Chondrocyte (in vitro differentiated cells): Measurements from ENCODE around the gene MRPL32. TPM values are rescaled to one million over a fixed set of nuclear protein-coding genes. Genes with fewer than 3 reads are reported as not detected.

Source experiments
- DNase-seq: peaks from one replicate; pipeline ENCODE4 v3.0.0; 2021; ENCODE audit warnings: mixed read lengths, low spot score
- H3K27ac Mint-ChIP-seq: one replicate; pipeline ENCODE4 v1.8.0; 2021; ENCODE audit warnings: mild to moderate bottlenecking, moderate library complexity, mixed read lengths; ENCODE audit not compliant: unreplicated experiment
- H3K27me3 Mint-ChIP-seq: 2 replicates; pipeline ENCODE4 v1.8.0; 2021; ENCODE audit warnings: low read depth, mixed read lengths
- H3K36me3 Mint-ChIP-seq: 2 replicates; pipeline ENCODE4 v1.8.0; 2021; ENCODE audit warnings: low read depth, mixed read lengths
- H3K4me1 Mint-ChIP-seq: 2 replicates; pipeline ENCODE4 v1.8.0; 2021; ENCODE audit warnings: low read depth, mild to moderate bottlenecking, mixed read lengths
- H3K4me3 Mint-ChIP-seq: one replicate; pipeline ENCODE4 v1.8.0; 2021; ENCODE audit warnings: mild to moderate bottlenecking, moderate library complexity, mixed read lengths; ENCODE audit not compliant: unreplicated experiment
- H3K9me3 Mint-ChIP-seq: 2 replicates; pipeline ENCODE4 v1.8.0; 2021; ENCODE audit warnings: low read depth, mixed read lengths
- total RNA-seq: library from RNA; stranded (reverse); gene quantifications from 3 replicates; pipeline ENCODE4 v1.2.1, GENCODE V29; 2021
- TF ChIP-seq, protein P1 (sequence below): fragments of 200-600 bp; sonication (generic); IDR thresholded peaks from 2 replicates; pipeline ENCODE4 v1.5.0; 2021; ENCODE audit warnings: antibody characterized with exemption, mild to moderate bottlenecking, moderate library complexity

MRPL32 gene
- total RNA-seq, 1 donor from 2014 or later: 35.9 TPM

DNA sequence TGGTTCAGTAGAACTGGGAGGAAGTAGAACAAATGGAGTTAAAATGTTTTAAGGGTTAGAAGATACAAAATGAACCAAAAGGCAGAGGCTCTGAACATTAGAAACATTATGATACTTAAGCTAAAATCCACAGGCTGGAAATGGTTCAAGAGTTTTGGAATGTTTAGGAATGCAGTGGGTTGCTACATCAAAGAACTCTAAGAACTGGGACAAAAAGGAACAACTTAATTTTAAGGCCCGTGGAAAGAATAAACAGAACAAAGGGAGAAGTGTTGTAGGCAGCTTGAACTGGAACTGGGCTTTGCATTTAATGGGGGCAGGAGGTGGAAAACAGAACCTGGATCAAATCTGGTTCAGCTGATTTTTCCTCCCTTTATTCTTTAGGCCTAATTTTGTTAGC is 16.8 kb upstream of the MRPL32 start:
- Mint-ChIP-seq H3K9me3 (no peaks in the 10 kb centered on the region), H3K36me3 (peaks cover 22% of the 10 kb centered on the region), H3K4me3 (no peak overlapping the region), H3K27me3 (no peaks in the 10 kb centered on the region), H3K4me1 (peaks cover 48% of the 10 kb centered on the region), H3K27ac (peak overlapping the region; percentile 71)
- DNase-seq: no peak
- TF ChIP-seq, protein P1, sequence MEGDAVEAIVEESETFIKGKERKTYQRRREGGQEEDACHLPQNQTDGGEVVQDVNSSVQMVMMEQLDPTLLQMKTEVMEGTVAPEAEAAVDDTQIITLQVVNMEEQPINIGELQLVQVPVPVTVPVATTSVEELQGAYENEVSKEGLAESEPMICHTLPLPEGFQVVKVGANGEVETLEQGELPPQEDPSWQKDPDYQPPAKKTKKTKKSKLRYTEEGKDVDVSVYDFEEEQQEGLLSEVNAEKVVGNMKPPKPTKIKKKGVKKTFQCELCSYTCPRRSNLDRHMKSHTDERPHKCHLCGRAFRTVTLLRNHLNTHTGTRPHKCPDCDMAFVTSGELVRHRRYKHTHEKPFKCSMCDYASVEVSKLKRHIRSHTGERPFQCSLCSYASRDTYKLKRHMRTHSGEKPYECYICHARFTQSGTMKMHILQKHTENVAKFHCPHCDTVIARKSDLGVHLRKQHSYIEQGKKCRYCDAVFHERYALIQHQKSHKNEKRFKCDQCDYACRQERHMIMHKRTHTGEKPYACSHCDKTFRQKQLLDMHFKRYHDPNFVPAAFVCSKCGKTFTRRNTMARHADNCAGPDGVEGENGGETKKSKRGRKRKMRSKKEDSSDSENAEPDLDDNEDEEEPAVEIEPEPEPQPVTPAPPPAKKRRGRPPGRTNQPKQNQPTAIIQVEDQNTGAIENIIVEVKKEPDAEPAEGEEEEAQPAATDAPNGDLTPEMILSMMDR: no peak

DNA sequence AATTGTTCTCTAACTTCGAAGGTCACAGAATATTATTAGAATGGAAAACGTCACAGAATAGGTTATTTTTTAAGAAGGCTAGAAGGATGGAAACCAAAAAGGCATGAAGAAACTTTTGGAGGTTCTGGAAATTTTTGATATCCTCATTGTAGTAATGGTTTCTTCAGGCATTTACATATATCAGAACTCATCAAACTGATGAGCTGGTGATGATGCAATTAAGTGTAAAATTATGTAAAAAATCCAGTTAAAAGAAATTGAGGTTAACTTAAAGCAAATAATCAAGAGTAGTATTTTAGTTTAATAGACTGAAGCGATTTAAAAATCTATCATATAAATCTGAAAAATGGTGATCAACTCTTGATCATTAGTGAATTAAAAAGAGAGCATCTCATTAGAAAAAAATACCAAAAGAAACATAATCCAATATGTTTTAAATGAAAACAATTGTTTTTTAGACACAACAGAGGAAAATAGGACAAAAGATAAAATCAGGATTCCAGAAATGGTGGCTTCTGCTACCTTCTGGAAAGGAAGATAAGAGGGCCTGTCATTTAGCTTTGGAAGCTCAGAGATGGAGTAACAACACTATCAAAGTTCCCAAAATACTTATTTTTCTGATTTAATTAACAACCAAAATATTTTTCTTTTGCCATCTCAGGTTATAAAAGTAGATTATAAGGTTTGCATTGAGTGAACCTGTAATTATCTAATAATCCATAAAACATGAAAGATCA is 10.0 kb upstream of the MRPL32 start:
- H3K27ac Mint-ChIP-seq: no peak overlapping the region
- peaks cover 10% of the 10 kb centered on the region for H3K4me1 Mint-ChIP-seq
- TF ChIP-seq, protein P1: no peak
- no peaks in the 10 kb centered on the region for H3K9me3 Mint-ChIP-seq
- no peaks in the 10 kb centered on the region for H3K27me3 Mint-ChIP-seq
- H3K36me3 Mint-ChIP-seq: peaks cover 41% of the 10 kb centered on the region
- H3K4me3 Mint-ChIP-seq: no peak overlapping the region
- DNase-seq: no peak

DNA sequence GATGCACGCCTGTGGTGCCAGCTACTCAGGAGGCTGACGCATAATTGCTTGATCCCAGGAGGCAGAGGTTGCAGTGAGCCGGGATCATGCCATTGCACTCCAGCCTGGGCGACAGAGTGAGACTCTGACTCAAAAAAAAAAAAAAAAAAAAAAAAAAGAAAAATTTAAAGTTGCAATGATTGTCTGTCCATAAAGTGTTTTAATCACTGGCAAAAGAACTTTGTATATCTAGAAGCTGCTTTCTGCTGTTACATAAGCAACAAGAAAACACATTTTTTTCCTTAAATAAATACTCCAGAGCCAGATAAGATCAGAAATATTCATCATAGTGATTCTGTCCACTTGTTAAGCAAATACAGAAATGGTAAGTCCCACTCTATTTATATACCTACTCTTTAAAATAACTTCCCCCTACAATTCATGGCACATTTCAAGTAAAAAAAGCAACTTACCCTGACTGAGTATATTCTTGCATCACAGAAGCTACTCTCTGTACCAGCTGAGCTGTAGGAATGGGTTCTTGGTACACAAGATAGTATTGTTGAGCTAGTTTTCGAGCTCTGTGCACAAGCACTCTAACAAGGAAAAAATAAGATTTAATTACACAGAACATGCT is 7.8 kb upstream of the MRPL32 start:
- H3K9me3 Mint-ChIP-seq: no peaks in the 10 kb centered on the region
- H3K27me3 Mint-ChIP-seq: no peaks in the 10 kb centered on the region
- no peak for DNase-seq
- H3K36me3 Mint-ChIP-seq: peaks cover 35% of the 10 kb centered on the region
- peak overlapping the region; percentile 10 for H3K27ac Mint-ChIP-seq
- H3K4me1 Mint-ChIP-seq: peaks cover 15% of the 10 kb centered on the region
- no peak overlapping the region for H3K4me3 Mint-ChIP-seq
- TF ChIP-seq, protein P1: no peak

DNA sequence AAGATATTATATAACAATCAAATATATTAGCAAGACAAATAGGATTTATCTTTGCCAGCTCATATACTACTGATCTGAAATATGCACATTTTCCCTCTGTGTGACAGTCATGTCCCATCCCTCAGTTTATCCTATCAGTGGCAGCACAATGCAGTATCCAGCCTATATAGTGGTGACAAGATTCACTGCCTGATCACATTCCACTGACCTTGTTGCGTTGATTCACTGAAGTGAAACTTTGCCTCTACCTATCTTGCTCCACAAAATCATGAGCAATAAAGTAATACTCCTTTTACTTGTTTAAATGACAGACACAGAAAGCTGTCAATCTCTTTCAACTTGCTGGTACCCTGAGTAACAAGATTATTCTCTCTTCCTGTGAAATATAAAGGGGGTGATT is 6.5 kb upstream of the MRPL32 start:
- Mint-ChIP-seq H3K4me3 (no peak overlapping the region), H3K4me1 (peaks cover 27% of the 10 kb centered on the region), H3K27ac (no peak overlapping the region), H3K9me3 (no peaks in the 10 kb centered on the region), H3K36me3 (peaks cover 27% of the 10 kb centered on the region), H3K27me3 (no peaks in the 10 kb centered on the region)
- TF ChIP-seq, protein P1: no peak
- no peak for DNase-seq

DNA sequence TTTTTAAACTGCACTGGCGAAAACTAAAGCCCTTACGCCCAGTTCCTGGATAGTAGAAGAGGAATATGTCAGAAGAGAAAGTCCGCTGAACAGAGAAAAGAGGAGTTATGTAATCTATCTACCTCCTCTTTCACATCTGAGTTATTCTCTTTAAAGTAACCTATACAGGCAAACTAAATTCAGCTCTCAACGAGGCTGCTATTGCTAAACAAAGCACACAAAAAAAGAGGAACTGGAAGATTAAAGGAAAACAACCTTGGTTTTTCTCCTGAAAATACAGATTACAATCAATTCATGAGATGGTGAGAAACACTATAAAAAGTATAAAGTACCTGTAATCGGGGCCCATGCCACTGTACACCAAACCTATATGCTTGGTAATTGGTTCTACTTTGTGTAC is 6.0 kb upstream of the MRPL32 start:
- no peak overlapping the region for H3K27ac Mint-ChIP-seq
- TF ChIP-seq, protein P1: no peak
- no peak overlapping the region for H3K4me3 Mint-ChIP-seq

More for the DNA sequence above, 6.0 kb upstream of the MRPL32 start:
- H3K9me3 Mint-ChIP-seq: no peaks in the 10 kb centered on the region
- no peak for DNase-seq
- peaks cover 33% of the 10 kb centered on the region for H3K4me1 Mint-ChIP-seq
- H3K36me3 Mint-ChIP-seq: peaks cover 22% of the 10 kb centered on the region
- H3K27me3 Mint-ChIP-seq: no peaks in the 10 kb centered on the region
